Testis (tissue), 2 donors: ENCODE measurements around the gene ZNF45.

Source experiments
- POLR2A ChIP-seq: fragments of 450-650 bp; IDR thresholded peaks from one replicate; pipeline ENCODE4 v1.6.1; 2017; ENCODE audit warnings: antibody characterized with exemption, mild to moderate bottlenecking, moderate library complexity
- TF ChIP-seq, protein P1 (sequence below), 3 experiments: fragments of 450-650 bp in 2 of 3; fragments of 200-600 bp in 1 of 3; sonication (generic) in 1 of 3; IDR thresholded peaks; one replicate each; pipeline ENCODE4 v1.5.1; 2016 to 2019; ENCODE audit warnings: antibody characterized with exemption in 3 of 3, mild to moderate bottlenecking in 2 of 3, moderate library complexity in 1 of 3

DNA sequence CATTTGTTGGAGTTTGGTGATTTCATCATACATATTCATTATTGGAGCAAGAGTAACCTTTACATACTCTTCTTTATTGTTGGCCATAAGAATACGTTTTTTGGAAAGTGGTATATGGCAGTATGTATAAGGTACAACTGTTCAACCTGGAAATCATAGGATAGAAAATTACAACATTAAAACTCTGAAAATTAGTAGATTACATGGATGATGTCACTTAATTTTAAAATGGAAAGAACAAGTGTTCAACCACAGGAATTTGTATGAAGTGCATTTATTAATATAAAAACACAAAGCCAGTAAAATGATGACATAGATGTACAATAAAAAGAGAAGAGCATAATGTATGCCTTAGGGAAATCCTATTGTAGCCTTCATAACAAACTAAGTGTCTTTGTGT is 41.6 kb upstream of the ZNF45 start:
- TF ChIP-seq, protein P1, sequence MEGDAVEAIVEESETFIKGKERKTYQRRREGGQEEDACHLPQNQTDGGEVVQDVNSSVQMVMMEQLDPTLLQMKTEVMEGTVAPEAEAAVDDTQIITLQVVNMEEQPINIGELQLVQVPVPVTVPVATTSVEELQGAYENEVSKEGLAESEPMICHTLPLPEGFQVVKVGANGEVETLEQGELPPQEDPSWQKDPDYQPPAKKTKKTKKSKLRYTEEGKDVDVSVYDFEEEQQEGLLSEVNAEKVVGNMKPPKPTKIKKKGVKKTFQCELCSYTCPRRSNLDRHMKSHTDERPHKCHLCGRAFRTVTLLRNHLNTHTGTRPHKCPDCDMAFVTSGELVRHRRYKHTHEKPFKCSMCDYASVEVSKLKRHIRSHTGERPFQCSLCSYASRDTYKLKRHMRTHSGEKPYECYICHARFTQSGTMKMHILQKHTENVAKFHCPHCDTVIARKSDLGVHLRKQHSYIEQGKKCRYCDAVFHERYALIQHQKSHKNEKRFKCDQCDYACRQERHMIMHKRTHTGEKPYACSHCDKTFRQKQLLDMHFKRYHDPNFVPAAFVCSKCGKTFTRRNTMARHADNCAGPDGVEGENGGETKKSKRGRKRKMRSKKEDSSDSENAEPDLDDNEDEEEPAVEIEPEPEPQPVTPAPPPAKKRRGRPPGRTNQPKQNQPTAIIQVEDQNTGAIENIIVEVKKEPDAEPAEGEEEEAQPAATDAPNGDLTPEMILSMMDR (IDR thresholded peaks at IDR 0.05), result no peak
- no peak for TF ChIP-seq POLR2A
